ENCODE data around the gene UNC13C. TPM values are rescaled to one million over a fixed set of nuclear protein-coding genes. Genes with fewer than 3 reads are reported as not detected.

The UNC13C gene
- total and polyA plus RNA-seq, 10 of the 15 experiments (the other 5 are each of a cell fraction or from before 2014, with no cell fraction given), result 9.9 to 81.3 (median 25.0) TPM

- in situ Hi-C loops (cut with MboI), result loop anchor here (10.0 kb wide), 1 partner anchor 545 kb away; the partner anchor contains the start of gene UNC13C
- peak; percentile 74 for ATAC-seq
- Histone ChIP-seq H3K9ac (ENCODE audit: control insufficient read depth, insufficient read depth, low read length) (no peak overlapping the region), H3K4me2 (ENCODE audit: control insufficient read depth, insufficient read depth) (peak overlapping the region; percentile 17; the same call in 1 of the 2 replicates), H3K79me2 (ENCODE audit: control insufficient read depth, insufficient read depth, low read length) (no peaks in the 10 kb centered on the region), H3K4me1 (ENCODE audit: control insufficient read depth, insufficient read depth, low read length) (no peaks in the 10 kb centered on the region), H2AFZ (ENCODE audit: control insufficient read depth, low read depth, low read length) (no peak overlapping the region), H3K4me3 (no peak overlapping the region), H4K20me1 (ENCODE audit: control insufficient read depth, insufficient read depth) (no peaks in the 10 kb centered on the region), H3K36me3 (ENCODE audit: control insufficient read depth in 2 of 2, insufficient read depth in 2 of 2, low read length in 1 of 2) (no peaks in the 10 kb centered on the region), H3K27me3 (replicated peaks in 1 of 2; ENCODE audit: control insufficient read depth in 2 of 2, insufficient read depth in 2 of 2, low read length in 1 of 2) (no peaks in the 10 kb centered on the region), H3K27ac (ENCODE audit: control insufficient read depth, insufficient read depth) (peak overlapping the region; percentile 22; the same call in 1 of the 2 replicates), H3K9me3 (replicated peaks; ENCODE audit: control insufficient read depth, insufficient read depth, low read length) (no peaks in the 10 kb centered on the region; the same call in 2 of the 3 replicates)
- SMC1A ChIA-PET (ENCODE audit: uncharacterized antibody, unreplicated experiment), result interaction anchor here (1.0 to 8.5 kb wide), 15 partner anchors 8 to 370 kb away, joined by 3 to 150 read pairs (median 6); no protein-coding TSS in a partner anchor
- CTCF ChIA-PET, result interaction anchor here (1.1 to 3.2 kb wide), 4 partner anchors 13 to 63 kb away, joined by 3 to 19 read pairs (median 8); no protein-coding TSS in a partner anchor
- no TSS peak for BruUV-seq (replicated peaks)
- RAD21 ChIA-PET (ENCODE audit: unreplicated experiment), result interaction anchor here (0.6 to 11.2 kb wide), 18 partner anchors 14 to 556 kb away, joined by 3 to 145 read pairs (median 6); partner anchors contain the start of gene UNC13C
- POLR2A ChIA-PET, result interaction anchor here (0.7 to 3.1 kb wide), 5 partner anchors 14 to 436 kb away, joined by 3 to 32 read pairs (median 3); no protein-coding TSS in a partner anchor
- DNase-seq (ENCODE audit: low read depth, low spot score), result peak; percentile 52
- FAIRE-seq, result no peak
- 2% methylated on average over 5 of the region's 5 CpGs for WGBS (ENCODE audit: insufficient coverage, insufficient replicate concordance, low lambda C conversion rate, missing lambda C conversion rate)
- intact Hi-C loops (cut with micrococcal nuclease; ENCODE audit: unreplicated experiment), result loop anchor here (1.0 to 10.0 kb wide), 8 partner anchors 64 to 765 kb away; partner anchors contain the start of genes RAB27A and UNC13C
- TF ChIP-seq HDGF (IDR thresholded peaks at IDR 0.05) (no peak), NKRF (conservative IDR thresholded peaks at IDR 0.05) (no peak), RUNX3 (IDR thresholded peaks at IDR 0.05; ENCODE audit: low read length) (peak; percentile 80), SREBF2 (IDR thresholded peaks at IDR 0.05; ENCODE audit: low read length) (no peak), BCL3 (IDR thresholded peaks at IDR 0.05; ENCODE audit: borderline replicate concordance, insufficient read depth, low read depth, low read length, poor library complexity, severe bottlenecking) (no peak), NFYA (IDR thresholded peaks at IDR 0.05; ENCODE audit: borderline replicate concordance, low read depth, low read length) (no peak), SP1 (IDR thresholded peaks at IDR 0.05; ENCODE audit: low read depth, low read length) (no peak), ZBTB11 (CRISPR knock-in tag; IDR thresholded peaks at IDR 0.05) (no peak), MYB (IDR thresholded peaks at IDR 0.05; ENCODE audit: borderline replicate concordance, low read depth, low read length) (no peak), MTA3 (IDR thresholded peaks at IDR 0.05; ENCODE audit: borderline replicate concordance, low read length) (no peak), BCL11A (IDR thresholded peaks at IDR 0.05; ENCODE audit: low read depth, low read length) (no peak), GATAD2B (conservative IDR thresholded peaks at IDR 0.05; ENCODE audit: low read depth) (0 out of 2 replicates have a peak, but pooled peaks have one; percentile 44), NFXL1 (IDR thresholded peaks at IDR 0.05; ENCODE audit: borderline replicate concordance) (no peak), USF1 (IDR thresholded peaks at IDR 0.05; ENCODE audit: borderline replicate concordance, extremely low read length, insufficient read depth, low read depth, low read length) (no peak)
Observed at GRCh38 chr15:54519577-54519976, 541.3 kb downstream of the UNC13C start.

All from GM12878 (cell line).